Measurements from ENCODE around the gene CNOT10. TPM values are rescaled to one million over a fixed set of nuclear protein-coding genes. Genes with fewer than 3 reads are reported as not detected.

Gene CNOT10
- total RNA-seq, 1 donor from 2014 or later, result 28.7 TPM

DNA sequence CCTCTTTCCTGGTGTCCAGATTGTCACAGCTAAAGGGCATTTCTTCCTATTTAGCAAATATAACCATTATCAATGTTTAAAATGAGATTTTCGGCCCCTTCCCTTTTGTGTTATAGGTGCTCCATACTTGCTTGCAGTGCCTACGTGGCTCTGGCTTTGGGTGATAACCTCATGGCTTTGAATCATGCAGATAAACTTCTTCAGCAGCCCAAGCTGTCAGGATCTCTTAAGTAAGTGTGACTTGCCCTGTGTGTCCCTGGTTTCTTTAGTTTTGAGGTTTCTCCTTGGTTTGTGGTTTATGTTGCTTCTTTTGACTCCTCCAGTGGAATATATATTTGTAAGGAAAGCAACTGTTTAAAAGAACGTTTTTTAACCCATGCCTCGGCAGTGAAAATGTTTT lies 74.4 kb downstream of the CNOT10 start:
- H3K4me1 ChIP-seq, result no peaks in the 10 kb centered on the region
- no peak for DNase-seq (ENCODE audit: extremely low spot score in 2 of 2)
- TF ChIP-seq POLR2A (IDR thresholded peaks at IDR 0.05) (no peak), CTCF (IDR thresholded peaks at IDR 0.05) (no peak), POLR2AphosphoS5 (IDR thresholded peaks at IDR 0.05; ENCODE audit: insufficient read depth in 1 of 2, low read depth in 1 of 2) (no peak)
- H3K4me3 ChIP-seq, result no peak overlapping the region
- intact Hi-C loops (cut with DNase I), result no loop called here
- no peaks in the 10 kb centered on the region for H3K9me3 ChIP-seq
- no peak overlapping the region for H3K27ac ChIP-seq
- H3K36me3 ChIP-seq, result peaks cover 0 to 18% of the 10 kb centered on the region in 2 donors
- H3K27me3 ChIP-seq, result no peaks in the 10 kb centered on the region

DNA sequence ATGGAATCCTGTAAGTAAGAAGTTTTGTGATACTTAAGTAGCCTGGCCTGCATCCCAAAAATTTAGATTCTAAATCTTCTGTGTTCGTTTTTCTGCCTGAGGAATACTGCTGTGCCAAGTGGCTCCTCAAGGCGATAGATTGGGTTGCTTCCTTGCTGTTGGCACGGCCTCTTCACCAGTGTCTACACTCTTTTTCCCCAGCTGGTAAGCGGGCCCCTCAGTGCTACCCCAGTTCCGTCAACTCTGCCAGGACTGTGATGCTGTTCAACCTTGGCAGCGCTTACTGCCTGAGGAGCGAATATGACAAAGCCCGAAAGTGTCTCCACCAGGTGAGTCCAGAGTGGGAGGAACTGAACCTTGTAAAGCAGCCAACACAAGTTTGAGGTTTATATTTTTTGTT lies 79.5 kb downstream of the CNOT10 start:
- no peak for TF ChIP-seq POLR2A (IDR thresholded peaks at IDR 0.05)
- TF ChIP-seq CTCF (IDR thresholded peaks at IDR 0.05), result no peak
- no peak for TF ChIP-seq POLR2AphosphoS5 (IDR thresholded peaks at IDR 0.05; ENCODE audit: insufficient read depth in 1 of 2, low read depth in 1 of 2)
- peaks cover 0 to 34% of the 10 kb centered on the region in 2 donors for H3K36me3 ChIP-seq

DNA sequence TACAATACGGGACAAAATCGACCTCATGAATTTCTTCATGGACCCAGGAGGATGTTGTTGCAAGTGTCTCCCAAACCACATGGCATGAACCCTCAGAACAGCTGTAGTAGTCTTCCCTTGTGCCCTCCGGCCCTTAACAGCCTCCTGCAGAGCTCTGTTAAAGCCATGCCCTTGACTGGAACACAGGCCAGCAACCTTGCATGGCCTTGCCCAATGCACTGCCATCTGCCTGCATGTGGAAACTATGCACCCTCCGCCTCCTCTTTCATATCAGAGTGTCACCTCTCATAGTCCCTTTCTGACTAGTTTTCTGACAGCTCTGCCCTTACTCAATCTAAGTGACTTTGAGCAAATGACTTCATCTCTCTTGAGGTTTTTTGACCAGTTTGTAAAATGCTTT lies 93.4 kb downstream of the CNOT10 start:
- intact Hi-C loops (cut with DNase I), result no loop called here
- no peak overlapping the region for H3K27ac ChIP-seq
- no peaks in the 10 kb centered on the region for H3K9me3 ChIP-seq
- peaks cover 5% of the 10 kb centered on the region for H3K4me1 ChIP-seq
- H3K27me3 ChIP-seq, result no peaks in the 10 kb centered on the region
- H3K36me3 ChIP-seq, result no peaks in the 10 kb centered on the region
- H3K4me3 ChIP-seq, result no peak overlapping the region
- TF ChIP-seq CTCF (IDR thresholded peaks at IDR 0.05) (no peak), POLR2AphosphoS5 (IDR thresholded peaks at IDR 0.05; ENCODE audit: insufficient read depth in 1 of 2, low read depth in 1 of 2) (no peak), POLR2A (IDR thresholded peaks at IDR 0.05) (no peak)
- DNase-seq (ENCODE audit: extremely low spot score in 2 of 2), result no peak

More for the DNA sequence above, 79.5 kb downstream of the CNOT10 start:
- no peak overlapping the region for H3K4me3 ChIP-seq
- H3K9me3 ChIP-seq, result no peaks in the 10 kb centered on the region
- H3K27ac ChIP-seq, result no peak overlapping the region
- H3K4me1 ChIP-seq, result no peaks in the 10 kb centered on the region
- no peak for DNase-seq (ENCODE audit: extremely low spot score in 2 of 2)
- intact Hi-C loops (cut with DNase I), result no loop called here
- H3K27me3 ChIP-seq, result no peaks in the 10 kb centered on the region

- no peaks in the 10 kb centered on the region for H3K27me3 ChIP-seq
- no peaks in the 10 kb centered on the region for H3K9me3 ChIP-seq
- intact Hi-C loops (cut with DNase I), result no loop called here
- H3K4me1 ChIP-seq, result peaks cover 5% of the 10 kb centered on the region
- H3K27ac ChIP-seq, result no peak overlapping the region
- no peak for DNase-seq (ENCODE audit: extremely low spot score in 2 of 2)
- H3K36me3 ChIP-seq, result no peaks in the 10 kb centered on the region
- peak overlapping the region in 1 of 2 donors; percentile 47 for H3K4me3 ChIP-seq
- TF ChIP-seq POLR2A (IDR thresholded peaks at IDR 0.05) (no peak), CTCF (IDR thresholded peaks at IDR 0.05) (no peak), POLR2AphosphoS5 (IDR thresholded peaks at IDR 0.05; ENCODE audit: insufficient read depth in 1 of 2, low read depth in 1 of 2) (no peak)
These were observed 95.2 kb downstream of the CNOT10 start for GRCh38 chr3:32780071-32780734.

DNA sequence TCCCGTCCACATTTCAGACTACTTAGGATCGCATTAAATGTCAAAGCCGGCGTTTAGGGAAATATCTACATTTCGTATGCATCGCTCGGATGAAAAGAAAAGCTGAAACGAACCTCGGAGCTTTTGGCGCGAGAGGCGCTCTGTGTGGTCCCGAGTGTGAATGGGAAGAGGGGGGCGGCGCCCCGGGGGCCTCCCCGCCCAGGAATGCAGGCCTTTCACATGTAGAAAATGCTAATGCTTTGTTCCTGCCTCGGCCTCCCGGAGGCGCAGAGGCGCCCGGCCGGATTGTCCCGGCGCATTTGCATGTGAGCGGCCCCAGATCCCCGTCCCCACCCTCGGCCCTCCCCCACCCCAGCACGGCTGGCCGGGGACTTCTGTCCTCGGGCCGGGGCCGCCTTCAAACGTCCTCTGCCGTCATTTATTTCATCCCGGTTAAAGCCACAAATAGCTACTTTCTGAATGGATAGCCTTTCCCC lies 95.8 kb downstream of the CNOT10 start:
- H3K27me3 ChIP-seq, result no peaks in the 10 kb centered on the region
- H3K4me3 ChIP-seq, result peak overlapping the region; percentile 47
- no peaks in the 10 kb centered on the region for H3K36me3 ChIP-seq
- no peak for TF ChIP-seq POLR2AphosphoS5 (IDR thresholded peaks at IDR 0.05; ENCODE audit: insufficient read depth in 1 of 2, low read depth in 1 of 2)
- TF ChIP-seq CTCF (IDR thresholded peaks at IDR 0.05), result no peak
- TF ChIP-seq POLR2A (IDR thresholded peaks at IDR 0.05), result no peak
- H3K9me3 ChIP-seq, result no peaks in the 10 kb centered on the region
- no peak overlapping the region for H3K27ac ChIP-seq
- DNase-seq (ENCODE audit: extremely low spot score in 2 of 2), result no peak
- intact Hi-C loops (cut with DNase I), result no loop called here
- peaks cover 5% of the 10 kb centered on the region for H3K4me1 ChIP-seq

Measured in vagina (tissue), 2 donors.